Ascending aorta (tissue), 2 donors: ENCODE results near the gene CLEC3B. TPM values are rescaled to one million over a fixed set of nuclear protein-coding genes. Genes with fewer than 3 reads are reported as not detected.

Experiments used
- DNase-seq, 2 donors: peaks; one replicate each; pipeline ENCODE4 v3.0.0-alpha.2; 2019; ENCODE audit warnings: low spot score in 2 of 2
- H3K27ac ChIP-seq, 2 donors: fragments of 200-600 bp; sonication (generic); one replicate each; pipeline ENCODE4 v1.5.1; 2016 to 2017; ENCODE audit warnings: mild to moderate bottlenecking in 1 of 2
- H3K27me3 ChIP-seq: fragments of 200-600 bp; sonication (generic); one replicate; pipeline ENCODE4 v1.5.1; 2017
- H3K36me3 ChIP-seq, 2 donors: fragments of 200-600 bp; sonication (generic); one replicate each; pipeline ENCODE4 v1.5.1; 2016
- H3K4me1 ChIP-seq, 2 donors: fragments of 200-600 bp; sonication (generic); one replicate each; pipeline ENCODE4 v1.5.1; 2016 to 2017; ENCODE audit warnings: mild to moderate bottlenecking in 1 of 2
- H3K4me3 ChIP-seq, 2 donors: fragments of 200-600 bp; sonication (generic); one replicate each; pipeline ENCODE4 v1.5.1; 2016 to 2017; ENCODE audit warnings: mild to moderate bottlenecking in 1 of 2
- H3K9me3 ChIP-seq, 2 donors: fragments of 200-600 bp; sonication (generic); one replicate each; pipeline ENCODE4 v1.5.1; 2016
- CTCF ChIP-seq, 3 experiments: fragments of 200-600 bp in 2 of 3; fragments of 450-650 bp in 1 of 3; sonication (generic) in 2 of 3; IDR thresholded peaks; one replicate each; pipeline ENCODE4 v1.5.1; 2016 to 2019; ENCODE audit warnings: antibody characterized with exemption in 3 of 3, mild to moderate bottlenecking in 1 of 3, moderate library complexity in 1 of 3
- intact Hi-C: fragments of 100-400 bp; cut with DNase I; formaldehyde crosslinking; loops from one replicate; pipeline ENCODE4 v1.15.1; 2023
- total RNA-seq: library from RNA; depleted of rRNA; stranded (reverse); fragments of >200 nt; gene quantifications from one replicate; pipeline ENCODE4 v1.1.0, GENCODE V29; 2016

Gene CLEC3B
- total RNA-seq, 1 donor from 2014 or later = 130 TPM

GRCh38 chr3:45079715-45080114 is 53.6 kb downstream of the CLEC3B start:
- DNase-seq = no peak
- TF ChIP-seq CTCF (IDR thresholded peaks at IDR 0.05) = no peak
- Histone ChIP-seq H3K36me3 (no peaks in the 10 kb centered on the region), H3K27ac (no peak overlapping the region), H3K27me3 (no peaks in the 10 kb centered on the region), H3K9me3 (no peaks in the 10 kb centered on the region), H3K4me3 (no peak overlapping the region), H3K4me1 (no peaks in the 10 kb centered on the region)
- intact Hi-C loops = no loop called here

DNA sequence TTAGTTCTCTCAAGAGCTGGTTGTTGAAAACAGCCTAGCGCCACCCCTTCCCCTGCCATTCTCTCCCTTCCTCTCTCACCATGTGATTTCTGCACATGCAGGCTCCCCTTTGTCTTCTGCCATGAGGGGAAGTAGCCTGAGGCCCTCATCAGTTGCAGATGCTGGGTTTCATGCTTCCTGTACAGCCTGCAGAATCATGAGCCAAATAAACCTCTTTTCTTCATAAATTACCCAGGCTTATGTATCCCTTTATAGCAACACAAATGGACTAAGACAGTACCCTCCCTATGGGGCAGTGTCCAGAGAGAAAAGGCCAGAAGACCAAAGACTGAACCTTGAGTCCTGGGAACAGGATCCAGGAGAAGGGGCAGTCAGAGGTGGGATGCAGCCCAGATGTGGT is 54.7 kb downstream of the CLEC3B start:
- no peaks in the 10 kb centered on the region for H3K9me3 ChIP-seq
- no peak for DNase-seq
- no peak overlapping the region for H3K4me3 ChIP-seq
- no peaks in the 10 kb centered on the region for H3K27me3 ChIP-seq
- intact Hi-C loops = no loop called here
- no peaks in the 10 kb centered on the region for H3K36me3 ChIP-seq
- H3K4me1 ChIP-seq = no peaks in the 10 kb centered on the region
- H3K27ac ChIP-seq = no peak overlapping the region
- no peak for TF ChIP-seq CTCF (IDR thresholded peaks at IDR 0.05)

- Histone ChIP-seq H3K27ac (peak overlapping the region; percentile 10 to 52), H3K9me3 (no peaks in the 10 kb centered on the region), H3K4me3 (no peak overlapping the region), H3K27me3 (no peaks in the 10 kb centered on the region), H3K36me3 (no peaks in the 10 kb centered on the region), H3K4me1 (no peaks in the 10 kb centered on the region)
- DNase-seq = no peak
- intact Hi-C loops = no loop called here
- no peak for TF ChIP-seq CTCF (IDR thresholded peaks at IDR 0.05)
Measured at GRCh38 chr3:45081506-45082141, 55.5 kb downstream of the CLEC3B start.

DNA sequence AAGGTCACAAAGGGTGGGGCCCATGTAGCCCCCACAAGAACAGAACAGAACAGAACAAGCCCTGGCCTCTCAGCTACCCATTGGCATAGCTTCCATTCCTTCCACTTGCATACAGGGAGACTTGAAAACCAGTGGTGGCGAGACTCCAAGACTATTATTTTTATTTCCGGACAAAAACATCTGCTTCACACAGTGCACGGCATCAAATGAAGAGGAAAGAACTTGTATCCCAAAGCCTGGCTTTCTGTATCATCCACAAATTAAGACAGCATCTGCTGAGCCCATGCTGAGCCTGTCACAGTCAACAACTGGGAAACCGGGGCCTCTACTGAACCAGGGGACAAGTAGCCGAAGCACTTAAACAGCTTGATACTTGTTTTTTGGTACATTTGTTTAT is 56.0 kb downstream of the CLEC3B start:
- no peaks in the 10 kb centered on the region for H3K9me3 ChIP-seq
- no peak for DNase-seq
- H3K4me1 ChIP-seq = no peaks in the 10 kb centered on the region
- no peak for TF ChIP-seq CTCF (IDR thresholded peaks at IDR 0.05)
- no peaks in the 10 kb centered on the region for H3K27me3 ChIP-seq
- peak overlapping the region; percentile 10 to 52 for H3K27ac ChIP-seq
- intact Hi-C loops = no loop called here
- no peak overlapping the region for H3K4me3 ChIP-seq
- no peaks in the 10 kb centered on the region for H3K36me3 ChIP-seq

DNA sequence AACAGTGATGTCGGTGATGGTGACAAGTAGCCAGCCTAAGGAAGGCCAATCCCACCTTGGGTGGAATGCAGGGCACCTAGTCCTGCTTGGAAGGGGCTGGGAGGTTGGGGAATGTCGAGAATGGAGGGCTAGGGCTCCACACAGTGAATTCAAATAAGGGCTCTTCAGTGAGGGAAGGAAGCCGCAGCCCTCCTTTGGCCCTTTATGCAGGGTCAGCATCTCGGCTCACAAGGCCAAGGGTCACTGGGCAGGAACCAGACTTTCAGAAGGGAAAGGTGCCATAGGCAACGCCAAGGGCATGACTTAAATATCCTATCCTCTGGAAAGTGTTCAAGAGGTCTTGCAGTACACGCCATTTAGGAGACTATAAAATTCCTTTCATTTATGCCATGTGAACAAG is 56.9 kb downstream of the CLEC3B start:
- H3K4me3 ChIP-seq = no peak overlapping the region
- TF ChIP-seq CTCF (IDR thresholded peaks at IDR 0.05) = no peak
- no peaks in the 10 kb centered on the region for H3K9me3 ChIP-seq
- no peaks in the 10 kb centered on the region for H3K27me3 ChIP-seq
- H3K27ac ChIP-seq = no peak overlapping the region
- H3K4me1 ChIP-seq = no peaks in the 10 kb centered on the region
- intact Hi-C loops = no loop called here
- H3K36me3 ChIP-seq = no peaks in the 10 kb centered on the region
- DNase-seq = no peak

DNA sequence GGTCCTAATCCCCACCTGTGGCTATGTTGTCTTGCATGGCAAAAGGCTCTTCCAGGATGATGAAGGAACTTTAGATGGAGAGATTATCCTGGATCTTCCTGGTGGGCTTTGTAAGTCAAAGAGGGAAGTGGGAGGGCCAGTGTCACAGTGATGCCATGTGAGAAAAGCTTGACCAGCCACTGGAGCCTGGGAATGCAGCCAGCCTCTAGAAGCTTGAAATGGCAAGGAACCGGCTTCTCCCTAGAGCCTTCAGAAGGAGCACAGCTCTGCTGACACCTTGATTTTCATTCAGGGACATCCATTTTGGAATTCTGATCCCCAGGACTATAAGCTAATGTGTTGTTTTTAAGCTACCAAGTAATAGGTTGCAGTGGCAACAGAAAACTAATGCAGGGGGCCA is 58.3 kb downstream of the CLEC3B start:
- intact Hi-C loops = no loop called here
- H3K27ac ChIP-seq = no peak overlapping the region
- no peak for DNase-seq
- H3K27me3 ChIP-seq = no peaks in the 10 kb centered on the region
- no peaks in the 10 kb centered on the region for H3K9me3 ChIP-seq
- no peaks in the 10 kb centered on the region for H3K36me3 ChIP-seq
- TF ChIP-seq CTCF (IDR thresholded peaks at IDR 0.05) = no peak
- no peaks in the 10 kb centered on the region for H3K4me1 ChIP-seq
- no peak overlapping the region for H3K4me3 ChIP-seq
